GM23248 (cell line): ENCODE data around the gene CFAP69.

Source experiments
- EZH2 ChIP-seq: fragments of 200-600 bp; sonication (generic); IDR thresholded peaks from 2 replicates; pipeline ENCODE4 v1.6.1; 2018; ENCODE audit warnings: antibody characterized with exemption, mild to moderate bottlenecking; ENCODE audit not compliant: insufficient read depth, poor library complexity, severe bottlenecking
- EZH2phosphoT487 ChIP-seq: fragments of 200-600 bp; sonication (generic); IDR thresholded peaks from 2 replicates; pipeline ENCODE4 v1.6.1; 2018; ENCODE audit warnings: antibody characterized with exemption, moderate library complexity, mild to moderate bottlenecking, low read depth; ENCODE audit not compliant: insufficient read depth

GRCh38 chr7:90216080-90216674 is 28.8 kb upstream of the CFAP69 start:
- TF ChIP-seq EZH2 (no peak), EZH2phosphoT487 (no peak)
